GM12865 (cell line): ENCODE data around the gene TMEM266.

Experiments used
- DNase-seq: peaks from one replicate; pipeline ENCODE4 v3.0.0; 2010; ENCODE audit warnings: low read depth
- H3K4me3 ChIP-seq: 2 replicates; pipeline ENCODE4 v1.5.1; 2011; ENCODE audit warnings: mild to moderate bottlenecking, low read depth, low read length, control low read depth
- CTCF ChIP-seq: IDR thresholded peaks from 2 replicates; pipeline ENCODE4 v1.5.1; 2011; ENCODE audit warnings: low read length, control low read depth, low read depth, inconsistent platforms; ENCODE audit not compliant: insufficient read depth; ENCODE audit errors: missing control alignments

TMEM266 gene

GRCh38 chr15:76185716-76186115 lies 125.9 kb downstream of the TMEM266 start:
- DNase-seq = peak; percentile 65
- H3K4me3 ChIP-seq = no peak overlapping the region
- TF ChIP-seq CTCF = peak; percentile 67

DNA sequence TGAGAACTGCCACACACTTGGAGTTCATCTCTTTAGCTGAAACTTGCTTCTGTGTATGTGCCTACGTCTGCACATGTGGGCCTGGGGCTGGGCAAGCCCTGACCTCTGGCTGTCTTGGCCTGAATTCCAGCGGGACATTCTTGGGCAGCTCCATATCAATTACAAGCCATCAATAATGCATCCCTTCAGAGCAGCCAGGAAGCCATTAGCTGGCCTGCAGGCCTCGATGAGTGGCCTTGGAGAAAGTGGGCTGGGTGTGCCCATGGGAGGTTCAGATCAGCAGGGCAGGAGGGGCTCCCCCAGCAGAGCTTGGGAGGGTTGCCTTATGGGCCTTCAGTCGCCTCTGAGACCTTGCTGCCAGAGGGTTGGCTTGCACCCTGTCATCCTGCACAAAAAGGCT lies 127.4 kb downstream of the TMEM266 start:
- no peak for TF ChIP-seq CTCF
- no peak overlapping the region for H3K4me3 ChIP-seq
- DNase-seq = no peak

GRCh38 chr15:76189106-76189505 lies 129.3 kb downstream of the TMEM266 start:
- TF ChIP-seq CTCF = no peak
- no peak overlapping the region for H3K4me3 ChIP-seq
- DNase-seq = no peak

DNA sequence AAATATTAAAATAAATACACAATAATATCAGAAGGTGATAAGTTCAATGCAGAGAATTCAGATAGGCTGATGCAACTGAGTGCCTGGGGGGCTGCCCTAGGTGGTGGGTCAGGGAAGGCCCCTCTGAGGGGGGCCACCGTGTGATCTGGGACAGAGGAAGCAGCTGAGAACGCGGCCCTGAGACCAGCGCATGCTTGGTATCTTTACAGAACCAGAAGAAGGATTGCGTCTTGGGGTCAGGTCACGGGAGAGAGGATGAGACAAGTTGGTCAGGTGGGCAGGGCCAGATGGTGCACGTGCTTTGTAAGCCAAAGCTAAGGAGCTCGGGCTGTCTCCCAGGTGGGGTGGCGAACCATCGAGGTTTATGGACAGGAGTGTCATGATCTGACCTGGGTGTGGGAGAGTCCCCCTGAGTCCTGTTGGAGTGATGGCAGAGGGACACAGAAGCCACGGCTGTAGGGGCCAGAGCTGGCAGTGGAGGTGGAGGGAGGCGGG lies 130.3 kb downstream of the TMEM266 start:
- DNase-seq = no peak
- H3K4me3 ChIP-seq = no peak overlapping the region
- TF ChIP-seq CTCF = no peak

- DNase-seq = peak; percentile 89
- H3K4me3 ChIP-seq = peak overlapping the region; percentile 42
- peak; percentile 94 for TF ChIP-seq CTCF
Observed at GRCh38 chr15:76190751-76191538, 131.2 kb downstream of the TMEM266 start.

DNA sequence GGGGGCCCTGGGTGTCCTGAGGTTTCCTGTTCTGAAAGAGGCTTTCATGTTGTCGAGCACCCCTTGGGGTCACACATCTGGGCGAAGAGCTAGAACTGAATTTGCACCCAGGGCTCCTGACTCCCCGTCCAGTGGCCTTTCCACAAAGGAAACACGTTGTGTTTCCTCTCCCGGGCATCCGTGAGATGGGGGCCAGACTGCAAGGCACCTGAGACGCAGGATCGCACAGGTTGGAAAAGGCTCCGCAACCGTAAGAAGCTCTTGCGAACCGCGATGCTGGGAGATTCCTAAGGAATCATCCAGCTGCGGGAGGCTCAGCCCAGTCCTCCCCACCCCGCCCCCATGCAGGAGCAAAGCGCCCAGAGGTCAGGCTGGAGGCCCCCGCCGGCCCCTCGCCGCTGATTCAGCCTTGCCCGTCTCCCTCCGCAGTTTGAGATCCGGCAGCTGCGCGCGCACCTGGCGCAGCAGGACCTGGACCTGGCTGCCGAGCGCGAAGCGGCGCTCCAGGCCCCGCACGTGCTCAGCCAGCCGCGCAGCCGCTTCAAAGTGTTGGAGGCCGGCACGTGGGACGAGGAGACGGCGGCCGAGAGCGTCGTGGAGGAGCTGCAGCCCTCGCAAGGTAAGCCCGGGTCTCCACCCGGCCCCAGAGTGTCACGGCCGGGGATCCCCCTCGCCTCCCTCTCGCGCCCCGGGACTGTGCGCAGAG lies 131.9 kb downstream of the TMEM266 start:
- DNase-seq = peak; percentile 25
- H3K4me3 ChIP-seq = peak overlapping the region; percentile 42
- TF ChIP-seq CTCF = no peak

- no peak for TF ChIP-seq CTCF
- DNase-seq = no peak
Observed at GRCh38 chr15:76192715-76193114, 132.9 kb downstream of the TMEM266 start.

More at GRCh38 chr15:76192715-76193114, 132.9 kb downstream of the TMEM266 start:
- H3K4me3 ChIP-seq = no peak overlapping the region
